HUES64 (cell line): Measurements from ENCODE around the gene SMS.

ENCODE experiments used
- H3K27ac ChIP-seq: 2 replicates; pipeline ENCODE4 v1.7.0; 2013; ENCODE audit warnings: low read depth, low read length, inconsistent platforms
- H3K27me3 ChIP-seq: 2 replicates; pipeline ENCODE4 v1.6.1; 2013; ENCODE audit warnings: mild to moderate bottlenecking, low read length; ENCODE audit not compliant: insufficient read depth
- H3K36me3 ChIP-seq: 2 replicates; pipeline ENCODE4 v1.6.1; 2013; ENCODE audit warnings: mild to moderate bottlenecking, low read length; ENCODE audit not compliant: insufficient read depth
- H3K4me1 ChIP-seq: 2 replicates; pipeline ENCODE4 v1.6.1; 2013; ENCODE audit warnings: mild to moderate bottlenecking, low read length, moderate library complexity; ENCODE audit not compliant: insufficient read depth
- H3K4me3 ChIP-seq: 2 replicates; pipeline ENCODE4 v1.5.1; 2013; ENCODE audit warnings: mild to moderate bottlenecking, low read length, moderate library complexity
- H3K9ac ChIP-seq: 2 replicates; pipeline ENCODE4 v1.6.1; 2013; ENCODE audit warnings: mild to moderate bottlenecking, low read depth, low read length
- H3K9me3 ChIP-seq: 2 replicates; pipeline ENCODE4 v1.6.1; 2013; ENCODE audit warnings: low read depth, low read length; ENCODE audit not compliant: insufficient read depth
- WGBS: fragments of 150-250, 120-280 bp; methylation state at CpG from one replicate; pipeline ENCODE4 v1.1.7; 2013; ENCODE audit warnings: missing lambda C conversion rate; 5-methylcytosine and 5-hydroxymethylcytosine counted together

SMS gene

DNA sequence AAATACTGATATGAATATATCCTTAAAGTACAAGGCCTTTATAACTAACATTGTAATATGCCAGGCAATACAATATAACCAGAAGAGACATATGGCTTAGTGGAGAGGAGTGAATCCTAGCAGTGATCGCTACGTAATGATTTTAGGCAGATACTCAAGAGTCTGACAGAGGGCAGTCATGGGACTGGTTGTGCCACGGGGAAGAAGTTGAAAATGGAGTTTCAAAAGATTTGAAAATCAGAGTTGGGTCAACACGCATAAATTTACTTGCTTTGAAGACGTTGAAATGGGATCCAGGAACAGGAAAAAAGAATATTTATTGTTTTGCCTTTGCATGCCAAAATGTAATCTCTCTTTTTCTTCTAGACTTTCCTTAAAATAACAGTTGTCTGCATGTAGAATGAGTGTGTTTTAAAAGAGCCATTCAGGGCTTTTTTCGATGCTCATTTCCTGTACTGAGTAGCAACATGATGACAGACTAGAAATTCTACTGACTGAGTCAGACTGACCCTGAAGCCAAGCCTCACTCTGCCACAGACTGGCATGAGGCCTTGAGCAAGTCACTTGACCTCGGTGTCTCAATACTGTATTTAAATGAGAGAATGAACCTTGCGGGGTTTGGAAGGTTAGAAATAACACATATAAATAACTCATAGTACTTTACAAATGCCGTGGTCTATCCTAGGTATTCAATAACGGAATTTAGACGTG is 8.1 kb upstream of the SMS start:
- Histone ChIP-seq H3K4me3 (no peak overlapping the region), H3K4me1 (peaks cover 4% of the 10 kb centered on the region), H3K27me3 (no peaks in the 10 kb centered on the region), H3K36me3 (no peaks in the 10 kb centered on the region), H3K27ac (no peak overlapping the region), H3K9ac (no peak overlapping the region), H3K9me3 (no peaks in the 10 kb centered on the region)
- 82% methylated on average over 8 of the region's 11 CpGs for WGBS

DNA sequence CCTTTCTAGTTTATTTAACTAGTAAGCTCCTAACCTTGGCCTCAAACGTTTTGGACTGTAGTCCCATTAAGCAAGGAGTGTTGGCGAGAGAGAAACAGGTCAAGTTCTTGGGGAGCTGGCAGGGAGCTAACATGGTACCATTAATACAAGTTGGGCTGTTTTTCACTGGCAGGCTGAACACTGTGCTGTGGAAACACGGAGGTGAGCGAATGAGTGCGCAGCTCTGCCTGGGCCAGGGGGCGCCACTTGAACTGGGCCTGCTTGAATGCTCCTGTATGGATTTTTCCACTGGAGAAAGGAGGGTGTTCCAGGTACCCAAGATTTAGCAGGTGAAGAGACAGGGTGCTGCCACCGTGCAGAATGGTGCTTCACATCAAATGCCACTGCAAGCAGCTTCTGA is 7.4 kb upstream of the SMS start:
- Histone ChIP-seq H3K27ac (no peak overlapping the region), H3K4me1 (no peaks in the 10 kb centered on the region), H3K9ac (no peak overlapping the region), H3K4me3 (no peak overlapping the region), H3K36me3 (no peaks in the 10 kb centered on the region), H3K9me3 (no peaks in the 10 kb centered on the region), H3K27me3 (no peaks in the 10 kb centered on the region)
- 84% methylated on average over 7 of the region's 7 CpGs for WGBS

DNA sequence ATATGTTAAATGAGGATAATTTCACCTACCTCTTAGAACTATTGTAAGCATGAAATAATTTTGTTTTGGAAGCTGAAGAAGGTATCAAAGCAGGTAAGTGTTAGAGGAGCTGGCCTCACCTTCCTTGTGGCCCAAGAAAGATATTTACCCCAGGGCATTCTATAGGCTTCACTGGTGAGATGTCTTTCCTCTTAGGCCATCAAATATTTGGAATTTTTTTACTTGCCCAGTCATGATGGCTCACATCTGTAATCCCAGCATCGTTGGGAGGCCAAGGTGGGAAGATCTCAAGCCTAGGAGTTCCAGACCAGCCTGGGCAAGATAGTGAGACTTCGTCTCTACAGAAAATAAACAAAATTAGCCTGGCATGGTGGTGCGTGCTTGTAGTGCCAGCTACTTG is 6.1 kb upstream of the SMS start:
- 0 out of 2 replicates have a peak, but pooled peaks cover under 1% of the 10 kb centered on the region for H3K4me1 ChIP-seq
- H3K9me3 ChIP-seq: no peaks in the 10 kb centered on the region
- no peak overlapping the region for H3K27ac ChIP-seq
- no peak overlapping the region for H3K9ac ChIP-seq
- WGBS: 100% methylated on average over 3 of the region's 3 CpGs
- no peaks in the 10 kb centered on the region for H3K27me3 ChIP-seq
- H3K36me3 ChIP-seq: no peaks in the 10 kb centered on the region
- no peak overlapping the region for H3K4me3 ChIP-seq

DNA sequence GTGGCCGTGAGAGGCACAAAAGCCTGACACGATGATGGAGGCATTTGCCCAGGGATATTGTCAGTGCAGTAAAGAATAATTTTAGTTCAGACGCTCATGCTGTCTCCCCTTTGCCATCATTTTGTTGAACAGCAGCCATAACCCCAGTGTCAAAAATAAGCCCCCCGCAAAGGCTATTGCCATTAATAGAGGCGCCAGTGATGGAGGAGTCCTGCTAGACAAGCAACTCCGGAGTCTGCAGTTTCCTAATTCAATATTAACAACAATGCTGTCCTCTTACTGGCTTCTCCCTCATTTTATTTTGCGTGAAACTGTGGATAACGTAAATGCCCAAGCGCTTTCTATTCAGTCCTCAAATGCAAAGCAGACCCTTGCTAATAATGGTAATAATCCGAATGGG is 603 bp upstream of the SMS start:
- Histone ChIP-seq H3K27me3 (no peaks in the 10 kb centered on the region), H3K36me3 (no peaks in the 10 kb centered on the region; the same call in 1 of the 2 replicates), H3K9ac (peak overlapping the region; percentile 57; the same call in 1 of the 2 replicates), H3K9me3 (no peaks in the 10 kb centered on the region), H3K4me1 (peaks cover 22% of the 10 kb centered on the region), H3K27ac (peak overlapping the region; percentile 67), H3K4me3 (peak overlapping the region; percentile 74)
- 66% methylated on average over 10 of the region's 10 CpGs for WGBS

DNA sequence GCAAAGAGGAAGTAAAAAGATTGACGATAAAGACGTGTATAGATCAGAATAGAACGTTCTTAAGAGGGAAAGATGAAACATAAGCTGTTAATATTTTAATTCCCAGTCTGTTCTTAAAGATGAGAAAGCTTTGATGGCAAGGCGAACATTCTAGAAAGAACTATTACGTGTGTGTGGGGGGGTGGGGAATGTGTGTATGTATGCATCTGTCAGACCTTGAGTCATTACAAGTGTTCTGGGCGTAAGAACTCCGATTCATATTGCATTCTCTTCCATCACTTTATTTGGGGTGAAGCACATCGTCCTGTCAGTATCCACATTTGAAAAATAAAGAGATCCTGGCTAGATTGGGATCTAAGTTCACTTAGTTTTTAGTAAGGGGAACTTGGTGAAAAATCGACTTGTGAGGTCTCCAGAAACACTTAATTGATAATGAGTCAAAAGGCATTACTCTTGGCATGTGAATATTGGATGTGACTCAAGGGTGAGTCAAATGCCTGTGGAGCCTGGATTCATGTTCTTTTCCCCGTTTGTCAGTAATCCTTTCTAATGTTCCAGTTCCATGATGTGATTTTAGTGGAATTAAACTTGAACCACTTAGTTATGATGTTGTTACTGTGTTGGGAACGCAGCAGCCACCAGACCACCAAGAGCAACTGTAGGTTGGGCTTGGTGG is 3.1 kb downstream of the SMS start:
- WGBS: 55% methylated on average over 10 of the region's 11 CpGs
- Histone ChIP-seq H3K4me3 (peak overlapping the region; percentile 74), H3K27ac (peak overlapping the region; percentile 58; the same call in 1 of the 2 replicates), H3K27me3 (no peaks in the 10 kb centered on the region), H3K9me3 (no peaks in the 10 kb centered on the region), H3K9ac (peak overlapping the region; percentile 50; the same call in 1 of the 2 replicates), H3K36me3 (no peaks in the 10 kb centered on the region; the same call in 1 of the 2 replicates), H3K4me1 (peaks cover 49% of the 10 kb centered on the region)

DNA sequence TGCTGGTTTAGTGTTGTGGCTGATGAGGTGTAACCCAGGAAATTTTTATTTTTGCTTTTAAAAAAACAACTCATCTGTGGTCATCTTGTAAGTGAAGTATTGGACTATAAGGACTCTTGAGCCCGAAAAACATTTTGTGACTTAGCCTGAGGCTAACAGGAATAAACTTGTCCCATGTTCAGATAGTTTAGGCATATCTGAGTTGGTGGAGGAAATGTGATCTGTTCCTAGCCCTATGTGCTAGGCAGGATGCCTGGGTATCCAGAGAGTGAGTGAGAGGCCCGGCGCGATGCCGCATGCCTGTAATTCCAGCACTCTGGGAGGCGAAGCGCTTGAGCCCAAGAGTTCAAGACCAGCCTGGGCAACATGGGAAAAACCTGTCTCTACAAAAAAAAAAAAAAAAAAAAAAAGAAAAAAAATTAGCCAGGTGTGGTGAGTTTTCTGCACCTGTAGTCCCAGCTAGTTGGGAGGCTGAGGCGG is 3.7 kb downstream of the SMS start:
- Histone ChIP-seq H3K9ac (no peak overlapping the region), H3K27me3 (no peaks in the 10 kb centered on the region), H3K27ac (peak overlapping the region; percentile 58; the same call in 1 of the 2 replicates), H3K36me3 (no peaks in the 10 kb centered on the region; the same call in 1 of the 2 replicates), H3K9me3 (no peaks in the 10 kb centered on the region), H3K4me1 (peaks cover 54% of the 10 kb centered on the region), H3K4me3 (peak overlapping the region; percentile 74; the same call in 1 of the 2 replicates)
- WGBS: 85% methylated on average over 8 of the region's 8 CpGs

DNA sequence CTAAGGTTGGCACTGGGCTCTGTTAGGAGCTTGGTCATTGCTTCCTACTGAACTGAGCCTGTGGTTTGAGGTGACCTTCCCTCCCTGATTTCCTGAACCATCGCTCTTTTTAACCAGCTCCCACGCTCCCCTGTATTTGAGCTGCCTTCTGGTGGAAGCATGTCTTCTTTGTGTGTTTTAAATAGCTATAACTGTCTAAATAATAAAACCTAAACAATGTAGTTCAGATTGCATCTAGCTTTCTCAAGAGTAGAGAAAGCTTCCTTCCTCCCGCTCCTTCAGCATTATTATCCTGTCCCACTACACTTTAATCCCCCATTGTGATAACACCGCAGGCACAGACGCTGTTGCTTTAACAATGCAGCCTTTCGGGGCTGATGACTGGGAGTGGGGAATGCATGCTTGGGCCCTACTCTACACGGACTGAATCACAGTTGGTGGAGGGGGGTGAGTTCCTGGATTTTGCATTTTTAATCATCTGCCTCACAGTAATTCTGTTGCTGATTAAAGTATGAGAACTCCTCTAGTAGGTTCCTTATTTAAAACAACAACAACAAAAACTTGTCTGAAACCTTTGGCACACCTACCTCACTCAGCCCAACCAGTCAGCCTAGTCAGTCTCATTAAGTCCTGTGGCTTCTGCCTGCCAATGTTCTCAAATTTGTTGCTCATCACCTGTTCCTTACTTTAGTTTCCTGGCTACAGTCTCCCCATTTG is 6.6 kb downstream of the SMS start:
- Histone ChIP-seq H3K9me3 (no peaks in the 10 kb centered on the region), H3K36me3 (no peaks in the 10 kb centered on the region; the same call in 1 of the 2 replicates), H3K27me3 (no peaks in the 10 kb centered on the region), H3K4me3 (peak overlapping the region; percentile 33; the same call in 1 of the 2 replicates), H3K9ac (peak overlapping the region; percentile 47; the same call in 1 of the 2 replicates), H3K4me1 (peaks cover 52% of the 10 kb centered on the region), H3K27ac (peak overlapping the region; percentile 82; the same call in 1 of the 2 replicates)
- WGBS: 0% methylated on average over 1 of the region's 7 CpGs

DNA sequence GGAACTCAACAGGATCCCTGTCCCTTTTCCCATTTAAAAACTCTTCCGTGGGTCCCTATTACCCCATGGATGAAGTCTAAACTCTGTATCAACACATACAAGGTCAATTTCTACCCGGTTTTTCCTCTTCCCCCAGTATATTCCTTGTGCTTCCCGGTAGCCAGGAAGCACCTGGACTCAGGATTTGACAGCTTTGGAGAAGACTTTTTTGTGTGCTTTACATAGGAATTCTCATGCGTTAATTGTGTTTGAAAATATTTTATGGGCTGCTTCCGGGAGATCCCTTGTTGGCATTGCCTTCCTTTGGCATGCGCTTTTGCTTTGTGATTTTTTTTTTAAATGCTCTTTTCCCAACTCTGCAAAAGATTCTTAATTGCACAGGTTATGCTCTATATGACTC is 7.2 kb downstream of the SMS start:
- H3K9ac ChIP-seq: no peak overlapping the region
- no peaks in the 10 kb centered on the region for H3K27me3 ChIP-seq
- no peaks in the 10 kb centered on the region for H3K9me3 ChIP-seq
- 40% methylated on average over 6 of the region's 6 CpGs for WGBS
- H3K4me3 ChIP-seq: 0 out of 2 replicates have a peak overlapping the region, but pooled peaks have one; percentile 13
- H3K27ac ChIP-seq: peak overlapping the region; percentile 47; the same call in 1 of the 2 replicates
- H3K36me3 ChIP-seq: no peaks in the 10 kb centered on the region
- H3K4me1 ChIP-seq: peaks cover 53% of the 10 kb centered on the region

DNA sequence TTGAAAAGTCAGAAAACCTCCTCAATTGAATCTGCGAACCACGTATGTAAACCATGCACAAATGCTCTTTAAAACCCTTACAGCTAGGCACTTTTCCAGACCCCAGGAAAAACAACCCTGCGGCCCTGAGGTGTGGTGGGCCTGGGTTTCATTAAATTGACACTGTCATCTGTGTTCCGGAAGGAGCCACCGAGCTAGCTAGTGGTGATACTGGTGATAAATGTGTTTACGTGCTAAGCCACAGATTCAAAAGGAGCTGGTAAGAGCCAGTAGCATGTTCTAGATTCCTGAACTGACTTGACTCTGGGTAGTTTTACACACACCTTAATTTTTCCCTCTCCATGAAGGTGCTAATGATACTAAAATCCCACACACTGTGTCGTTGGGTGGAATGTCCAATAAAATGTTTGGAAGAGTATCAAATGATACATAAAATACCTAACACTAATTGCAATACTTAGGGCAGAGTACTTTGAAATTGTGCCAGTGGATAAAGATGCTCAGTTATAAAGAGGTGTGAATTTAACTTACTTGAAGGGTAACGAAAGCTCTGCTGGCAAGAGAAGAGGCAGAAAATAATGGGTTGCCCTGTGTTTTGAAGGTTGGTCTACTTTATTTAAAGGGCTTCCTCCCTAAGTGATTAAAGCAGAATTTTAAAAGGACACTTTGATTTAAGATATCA is 8.5 kb downstream of the SMS start:
- no peak overlapping the region for H3K27ac ChIP-seq
- no peaks in the 10 kb centered on the region for H3K36me3 ChIP-seq
- H3K27me3 ChIP-seq: no peaks in the 10 kb centered on the region
- no peaks in the 10 kb centered on the region for H3K9me3 ChIP-seq
- H3K4me3 ChIP-seq: no peak overlapping the region
- no peak overlapping the region for H3K9ac ChIP-seq
- peaks cover 49% of the 10 kb centered on the region for H3K4me1 ChIP-seq
- WGBS: 69% methylated on average over 7 of the region's 8 CpGs

DNA sequence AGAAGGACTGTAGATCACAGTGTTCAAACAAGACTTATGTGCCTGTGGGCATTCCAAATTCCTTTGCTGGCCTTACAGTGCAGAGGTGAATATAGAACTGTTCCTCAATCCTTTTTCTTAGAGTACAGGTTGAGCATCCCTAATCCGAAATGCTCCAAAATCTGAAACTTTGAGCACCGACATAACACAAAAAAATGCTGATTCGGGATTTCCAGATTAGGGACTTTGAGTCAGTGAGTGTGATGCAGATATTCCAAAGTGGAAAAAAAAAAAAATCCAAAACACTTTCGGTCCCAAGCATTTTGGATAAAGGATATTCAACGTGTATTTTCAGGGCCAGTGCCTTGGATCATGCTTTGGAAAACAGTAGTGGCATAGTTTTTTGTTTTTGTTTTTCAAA is 9.2 kb downstream of the SMS start:
- Histone ChIP-seq H3K4me3 (no peak overlapping the region), H3K4me1 (peaks cover 49% of the 10 kb centered on the region)

More for the DNA sequence above, 9.2 kb downstream of the SMS start:
- Histone ChIP-seq H3K27me3 (no peaks in the 10 kb centered on the region), H3K27ac (no peak overlapping the region), H3K9ac (no peak overlapping the region), H3K9me3 (no peaks in the 10 kb centered on the region), H3K36me3 (no peaks in the 10 kb centered on the region)
- 97% methylated on average over 5 of the region's 5 CpGs for WGBS
